Prostate gland (tissue), 2 donors: ENCODE results near the gene RNASEL. TPM values are rescaled to one million over a fixed set of nuclear protein-coding genes. Genes with fewer than 3 reads are reported as not detected.

Source experiments
- DNase-seq: peaks from one replicate; pipeline ENCODE4 v3.0.0-alpha.2; 2019; ENCODE audit warnings: low spot score
- H3K27ac ChIP-seq, 2 donors: fragments of 200-600 bp; sonication (generic); 2 replicates each; pipeline ENCODE4 v1.5.1; 2017 to 2019
- H3K27me3 ChIP-seq: fragments of 200-600 bp; sonication (generic); replicated peaks from 2 replicates; pipeline ENCODE4 v1.5.1; 2019; ENCODE audit not compliant: insufficient read depth
- H3K36me3 ChIP-seq, 2 donors: fragments of 200-600 bp; sonication (generic); 1 replicate in 1 of 2; 2 replicates in 1 of 2; pipeline versions ENCODE4 v1.5.1 to v1.8.1; 2017 to 2019
- H3K4me1 ChIP-seq: fragments of 200-600 bp; sonication (generic); replicated peaks from 2 replicates; pipeline ENCODE4 v1.5.1; 2019
- H3K4me3 ChIP-seq, 2 donors: fragments of 200-600 bp; sonication (generic); 2 replicates each; pipeline ENCODE4 v1.5.1; 2017 to 2019
- H3K9me3 ChIP-seq: fragments of 200-600 bp; sonication (generic); 2 replicates; pipeline ENCODE4 v1.5.1; 2017
- CTCF ChIP-seq, 4 experiments: fragments of 200-600 bp in 2 of 4; fragments of 450-650 bp in 2 of 4; sonication (generic) in 2 of 4; IDR thresholded peaks; 1 replicate in 3 of 4; 2 replicates in 1 of 4; pipeline ENCODE4 v1.5.1; 2016 to 2019; ENCODE audit warnings: antibody characterized with exemption in 4 of 4, mild to moderate bottlenecking in 2 of 4, moderate library complexity in 2 of 4
- POLR2A ChIP-seq: fragments of 450-650 bp; IDR thresholded peaks from one replicate; pipeline ENCODE4 v1.6.1; 2016; ENCODE audit warnings: antibody characterized with exemption, mild to moderate bottlenecking
- POLR2AphosphoS5 ChIP-seq: sonication (generic); formaldehyde crosslinking; IDR thresholded peaks from one replicate; pipeline ENCODE4 v1.6.1; 2017; ENCODE audit warnings: antibody characterized with exemption
- WGBS: methylation state at CpG from one replicate; pipeline ENCODE4 v1.1.5; 2018; 5-methylcytosine and 5-hydroxymethylcytosine counted together
- intact Hi-C: fragments of 100-400 bp; cut with DNase I; formaldehyde crosslinking; loops from one replicate; pipeline ENCODE4 v1.14.2; 2022
- total RNA-seq, 2 donors: library from RNA; depleted of rRNA; stranded (reverse); fragments of >200 nt; gene quantifications; one replicate each; pipeline ENCODE4 v1.1.0, GENCODE V29; 2016

RNASEL gene
- total RNA-seq, 2 donors from 2014 or later, result 7.6 to 10.7 TPM

DNA sequence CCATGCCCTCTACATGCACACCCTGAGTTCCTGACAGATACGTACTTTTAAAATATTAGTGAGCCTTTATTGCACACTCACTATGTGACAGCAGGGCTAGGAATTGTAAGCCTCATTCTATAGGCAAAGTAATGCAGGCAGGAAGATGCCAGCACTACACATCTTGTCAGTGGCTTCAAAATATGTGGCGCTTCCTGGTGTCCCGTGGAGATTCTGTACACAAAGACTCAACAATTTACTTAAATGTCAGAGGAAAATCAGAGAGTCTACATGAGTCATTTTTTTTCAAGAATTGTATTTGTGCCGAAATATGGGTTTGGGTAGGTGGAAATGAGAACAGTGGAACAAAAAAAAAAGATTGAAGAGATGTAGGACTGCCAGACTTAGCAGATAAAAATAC is 27.6 kb downstream of the RNASEL start:
- 61% methylated on average over 4 of the region's 4 CpGs for WGBS
- no peak overlapping the region for H3K4me3 ChIP-seq
- DNase-seq, result no peak
- H3K9me3 ChIP-seq, result no peaks in the 10 kb centered on the region
- intact Hi-C loops, result no loop called here
- TF ChIP-seq POLR2AphosphoS5, result no peak
- no peak for TF ChIP-seq POLR2A
- no peak for TF ChIP-seq CTCF (IDR thresholded peaks at IDR 0.05)
- no peak overlapping the region for H3K27ac ChIP-seq
- H3K36me3 ChIP-seq, result no peaks in the 10 kb centered on the region
- no peaks in the 10 kb centered on the region for H3K27me3 ChIP-seq
- no peaks in the 10 kb centered on the region for H3K4me1 ChIP-seq

GRCh38 chr1:182560392-182560984 is 28.6 kb downstream of the RNASEL start:
- WGBS, result 73% methylated on average over 7 of the region's 7 CpGs
- H3K4me1 ChIP-seq, result no peaks in the 10 kb centered on the region
- TF ChIP-seq POLR2A, result no peak
- no peaks in the 10 kb centered on the region for H3K27me3 ChIP-seq
- H3K27ac ChIP-seq, result no peak overlapping the region
- no peaks in the 10 kb centered on the region for H3K9me3 ChIP-seq
- H3K36me3 ChIP-seq, result no peaks in the 10 kb centered on the region
- DNase-seq, result no peak
- intact Hi-C loops, result no loop called here
- H3K4me3 ChIP-seq, result no peak overlapping the region

DNA sequence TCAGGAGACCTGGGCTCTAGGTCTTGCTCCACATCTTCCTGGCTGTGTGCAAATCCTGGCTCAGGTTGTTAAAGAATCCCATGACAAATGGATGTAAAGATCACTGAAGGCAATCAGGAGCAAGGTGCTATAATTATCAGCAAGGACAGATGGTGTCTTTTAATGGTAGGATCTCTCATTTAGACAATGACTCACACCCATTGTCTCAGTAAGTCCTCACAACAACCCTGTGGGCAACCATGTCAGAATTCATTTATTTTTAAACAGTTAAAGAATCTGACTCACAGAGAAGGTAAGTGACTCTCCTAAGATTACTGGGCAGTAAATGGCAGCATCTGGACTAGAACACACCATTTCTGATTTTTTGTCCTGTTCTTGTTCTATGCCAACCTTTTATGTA is 32.8 kb downstream of the RNASEL start:
- no peak for DNase-seq
- no peak overlapping the region for H3K4me3 ChIP-seq
- intact Hi-C loops, result no loop called here
- H3K4me1 ChIP-seq, result no peaks in the 10 kb centered on the region
- no peaks in the 10 kb centered on the region for H3K9me3 ChIP-seq
- H3K36me3 ChIP-seq, result no peaks in the 10 kb centered on the region
- no peaks in the 10 kb centered on the region for H3K27me3 ChIP-seq
- H3K27ac ChIP-seq, result no peak overlapping the region
- no peak for TF ChIP-seq POLR2A
- no peak for TF ChIP-seq CTCF (IDR thresholded peaks at IDR 0.05)
- TF ChIP-seq POLR2AphosphoS5, result no peak

DNA sequence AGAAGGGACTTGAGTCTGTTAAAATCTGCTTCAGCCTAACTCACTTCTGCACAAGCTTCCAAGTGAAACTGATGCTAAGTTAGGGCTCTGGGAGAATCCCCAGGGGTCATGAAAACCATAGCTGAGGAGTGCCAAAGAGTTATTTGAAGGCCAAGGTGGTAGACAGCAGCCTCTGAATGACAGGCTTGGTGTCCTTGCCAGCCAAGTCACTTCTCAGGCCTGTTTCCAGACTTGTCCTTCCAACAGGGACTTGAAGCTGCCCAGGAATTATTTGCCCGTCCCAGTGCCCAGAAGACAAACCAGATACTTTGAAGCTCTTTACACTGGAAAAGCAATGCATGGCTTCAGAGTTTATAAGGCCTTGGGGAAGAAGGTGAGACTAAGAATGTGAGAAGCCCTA is 33.6 kb downstream of the RNASEL start:
- H3K9me3 ChIP-seq, result no peaks in the 10 kb centered on the region
- intact Hi-C loops, result no loop called here
- WGBS, result 69% methylated on average over 1 of the region's 1 CpG
- DNase-seq, result no peak
- H3K4me3 ChIP-seq, result no peak overlapping the region
- no peaks in the 10 kb centered on the region for H3K27me3 ChIP-seq
- no peak overlapping the region for H3K27ac ChIP-seq
- TF ChIP-seq POLR2A, result no peak
- no peak for TF ChIP-seq POLR2AphosphoS5
- no peak for TF ChIP-seq CTCF (IDR thresholded peaks at IDR 0.05)
- no peaks in the 10 kb centered on the region for H3K36me3 ChIP-seq
- H3K4me1 ChIP-seq, result no peaks in the 10 kb centered on the region

- Histone ChIP-seq H3K4me1 (no peaks in the 10 kb centered on the region), H3K4me3 (no peak overlapping the region), H3K9me3 (no peaks in the 10 kb centered on the region), H3K27me3 (no peaks in the 10 kb centered on the region), H3K27ac (no peak overlapping the region), H3K36me3 (no peaks in the 10 kb centered on the region)
- no peak for TF ChIP-seq POLR2AphosphoS5
- TF ChIP-seq CTCF (IDR thresholded peaks at IDR 0.05), result no peak
- TF ChIP-seq POLR2A, result no peak
- DNase-seq, result no peak
- intact Hi-C loops, result no loop called here
- WGBS, result 95% methylated on average over 2 of the region's 2 CpGs
Observed at GRCh38 chr1:182552527-182552926, 36.5 kb downstream of the RNASEL start.
